ENCODE results near the gene STAT5A. TPM values are rescaled to one million over a fixed set of nuclear protein-coding genes. Genes with fewer than 3 reads are reported as not detected.

Gene STAT5A
- total and polyA plus RNA-seq, 11 donors = 4.9 to 44.0 (median 15.6) TPM

DNA sequence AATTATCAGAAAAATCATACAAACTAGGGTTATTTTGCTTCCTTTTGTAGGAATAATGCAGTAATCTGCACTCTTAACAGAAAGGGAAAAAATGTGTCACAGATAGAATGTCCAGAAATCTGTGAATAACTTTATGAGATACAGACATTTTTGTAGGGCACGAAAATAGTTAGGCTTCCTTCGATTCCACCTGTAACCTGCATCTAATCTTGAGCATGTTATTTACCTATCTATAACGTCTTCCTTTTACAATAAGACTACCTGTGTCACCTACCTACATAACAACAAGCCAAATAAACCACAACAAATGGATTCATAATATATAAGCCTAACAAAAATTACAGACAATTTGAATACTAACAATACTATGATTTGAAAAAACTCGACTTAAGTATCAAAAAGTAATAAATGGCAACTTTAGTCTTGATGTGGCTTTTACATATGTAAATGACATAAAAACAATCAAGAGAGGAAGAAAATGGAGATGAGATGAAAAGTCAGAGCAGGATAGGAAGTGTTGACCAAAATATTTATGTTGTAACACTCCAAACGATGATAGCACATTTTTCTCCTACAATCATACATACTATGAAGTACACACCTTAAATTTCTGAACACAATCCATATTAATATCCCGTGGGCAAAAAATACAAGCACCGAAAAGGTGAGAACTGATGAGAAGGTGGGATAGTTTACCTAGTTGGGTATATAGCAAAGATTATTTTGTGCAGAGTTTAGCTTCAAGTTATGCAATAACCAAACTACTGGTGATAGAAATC is 14.6 kb upstream of the STAT5A start:
- intact Hi-C loops (cut with DNase I) = loop anchor here in 4 of 10 donors (5.0 to 10.0 kb wide), 4 partner anchors 41 to 89 kb away; partner anchors contain the start of genes HCRT (in 1 of the 4) and KCNH4 (in 1 of the 4)
- TF ChIP-seq, protein P1, sequence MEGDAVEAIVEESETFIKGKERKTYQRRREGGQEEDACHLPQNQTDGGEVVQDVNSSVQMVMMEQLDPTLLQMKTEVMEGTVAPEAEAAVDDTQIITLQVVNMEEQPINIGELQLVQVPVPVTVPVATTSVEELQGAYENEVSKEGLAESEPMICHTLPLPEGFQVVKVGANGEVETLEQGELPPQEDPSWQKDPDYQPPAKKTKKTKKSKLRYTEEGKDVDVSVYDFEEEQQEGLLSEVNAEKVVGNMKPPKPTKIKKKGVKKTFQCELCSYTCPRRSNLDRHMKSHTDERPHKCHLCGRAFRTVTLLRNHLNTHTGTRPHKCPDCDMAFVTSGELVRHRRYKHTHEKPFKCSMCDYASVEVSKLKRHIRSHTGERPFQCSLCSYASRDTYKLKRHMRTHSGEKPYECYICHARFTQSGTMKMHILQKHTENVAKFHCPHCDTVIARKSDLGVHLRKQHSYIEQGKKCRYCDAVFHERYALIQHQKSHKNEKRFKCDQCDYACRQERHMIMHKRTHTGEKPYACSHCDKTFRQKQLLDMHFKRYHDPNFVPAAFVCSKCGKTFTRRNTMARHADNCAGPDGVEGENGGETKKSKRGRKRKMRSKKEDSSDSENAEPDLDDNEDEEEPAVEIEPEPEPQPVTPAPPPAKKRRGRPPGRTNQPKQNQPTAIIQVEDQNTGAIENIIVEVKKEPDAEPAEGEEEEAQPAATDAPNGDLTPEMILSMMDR (IDR thresholded peaks at IDR 0.05) = no peak
- TF ChIP-seq POLR2A (IDR thresholded peaks at IDR 0.05) = no peak
- H3K27me3 ChIP-seq = no peaks in the 10 kb centered on the region

GRCh38 chr17:42274253-42274542 is 14.1 kb upstream of the STAT5A start:
- intact Hi-C loops (cut with DNase I) = loop anchor here in 4 of 10 donors (5.0 to 10.0 kb wide), 4 partner anchors 42 to 89 kb away; partner anchors contain the start of genes HCRT (in 1 of the 4) and KCNH4 (in 1 of the 4)
- WGBS, 4 donors = 90 to 95% (median 95%) methylated on average over 3 of the region's 3 CpGs
- DNase-seq = no peak
- peak overlapping the region in 2 of 12 donors; percentile 91 to 92 for H3K4me3 ChIP-seq
- peak overlapping the region in 1 of 12 donors; percentile 94 for H3K27ac ChIP-seq
- ATAC-seq = no peak
- no peaks in the 10 kb centered on the region for H3K27me3 ChIP-seq
- TF ChIP-seq, protein P1 (IDR thresholded peaks at IDR 0.05) = no peak
- no peak for TF ChIP-seq POLR2A (IDR thresholded peaks at IDR 0.05)
- H3K36me3 ChIP-seq = no peaks in the 10 kb centered on the region
- H3K4me1 ChIP-seq = peaks cover 0 to 69% (median 31%) of the 10 kb centered on the region in 12 donors
- no peaks in the 10 kb centered on the region for H3K9me3 ChIP-seq

More for the DNA sequence above, 14.6 kb upstream of the STAT5A start:
- Histone ChIP-seq H3K36me3 (no peaks in the 10 kb centered on the region), H3K4me1 (peaks cover 0 to 69% (median 31%) of the 10 kb centered on the region in 12 donors), H3K9me3 (no peaks in the 10 kb centered on the region), H3K4me3 (peak overlapping the region in 1 of 12 donors; percentile 92), H3K27ac (peak overlapping the region in 1 of 12 donors; percentile 94)
- ATAC-seq (no peak), DNase-seq (no peak)
- WGBS, 4 donors = 81 to 83% (median 82%) methylated on average over 7 of the region's 7 CpGs

DNA sequence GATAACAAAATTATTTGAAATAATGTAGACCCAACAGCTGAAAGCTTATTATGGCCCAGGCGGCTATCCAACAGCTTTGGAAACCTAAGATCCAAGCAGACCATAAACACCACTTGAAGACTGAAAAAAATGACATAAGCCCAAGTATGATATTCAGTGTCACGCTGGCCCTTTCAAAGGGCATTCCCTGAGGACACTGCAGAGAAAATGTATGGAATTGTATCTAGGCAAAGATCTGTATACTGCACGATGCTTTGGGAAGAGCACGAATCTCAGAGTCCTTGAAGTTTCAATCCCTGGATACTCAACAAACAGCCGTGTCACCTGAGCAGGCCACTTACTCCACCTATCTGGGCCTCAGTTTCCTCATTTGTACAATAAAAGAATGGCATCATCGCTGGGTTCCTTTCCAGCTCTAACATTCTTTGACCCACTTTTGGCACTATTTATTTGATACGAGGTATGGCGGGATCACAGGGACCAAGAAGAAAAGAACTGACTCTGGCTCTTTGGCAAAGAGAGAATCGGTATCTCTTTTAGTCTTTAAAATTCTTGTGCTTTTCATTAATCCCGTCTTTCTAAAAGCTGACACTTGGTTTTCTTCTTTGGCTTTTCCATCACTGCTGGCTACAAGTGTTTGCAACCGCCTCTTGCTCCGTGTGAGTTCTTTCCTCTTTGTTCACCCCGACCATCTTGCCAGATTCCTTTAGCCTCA is 13.3 kb upstream of the STAT5A start:
- Histone ChIP-seq H3K4me3 (peak overlapping the region; percentile 70 to 99 (median 90)), H3K4me1 (peaks cover 0 to 63% (median 31%) of the 10 kb centered on the region in 12 donors), H3K36me3 (no peaks in the 10 kb centered on the region), H3K27me3 (no peaks in the 10 kb centered on the region), H3K27ac (peak overlapping the region in 10 of 12 donors; percentile 83 to 94 (median 90)), H3K9me3 (no peaks in the 10 kb centered on the region)
- ATAC-seq (peak in 2 of 4 donors; percentile 4 to 17), DNase-seq (no peak)
- WGBS, 4 donors = 20 to 26% (median 21%) methylated on average over 13 of the region's 13 CpGs
- TF ChIP-seq, protein P1 (IDR thresholded peaks at IDR 0.05) = no peak
- TF ChIP-seq POLR2A (IDR thresholded peaks at IDR 0.05) = no peak
- intact Hi-C loops (cut with DNase I) = loop anchor here in 5 of 10 donors (5.0 to 10.0 kb wide), 4 partner anchors 43 to 90 kb away; partner anchors contain the start of genes HCRT (in 1 of the 5) and KCNH4 (in 1 of the 5)

Data from heart left ventricle (tissue), 16 donors.